Adipose tissue (tissue), 3 donors: Measurements from ENCODE around the gene RUSC2. TPM values are rescaled to one million over a fixed set of nuclear protein-coding genes. Genes with fewer than 3 reads are reported as not detected.
A peak's percentile ranks its signal among the peaks of the same experiment; 100 is the strongest.
"Not testable (repeated sequence)": the region's sequence is repeated elsewhere in the genome, so short reads cannot be mapped to it uniquely, and the experiment has no call there.

Experiments used
- H3K27ac ChIP-seq: one replicate; pipeline ENCODE4 v1.5.1; 2013; ENCODE audit warnings: low read depth, low read length
- WGBS, 3 donors: extraction: QIAGEN DNeasy Blood & Tissue Kit; methylation state at CpG; one replicate each; pipeline ENCODE4 v1.1.7; 2013; 5-methylcytosine and 5-hydroxymethylcytosine counted together
- polyA plus RNA-seq, 3 donors: library from polyadenylated mRNA; stranded (reverse); fragments of 200-250 nt; gene quantifications; one replicate each; pipeline ENCODE4 v1.2.3, GENCODE V29; 2013
- donor health status: healthy with polysubstance abuse.
- donor health status: Bipolar disorder and iron deficiency.
- donor health status: healthy.

RUSC2 gene, protein sequence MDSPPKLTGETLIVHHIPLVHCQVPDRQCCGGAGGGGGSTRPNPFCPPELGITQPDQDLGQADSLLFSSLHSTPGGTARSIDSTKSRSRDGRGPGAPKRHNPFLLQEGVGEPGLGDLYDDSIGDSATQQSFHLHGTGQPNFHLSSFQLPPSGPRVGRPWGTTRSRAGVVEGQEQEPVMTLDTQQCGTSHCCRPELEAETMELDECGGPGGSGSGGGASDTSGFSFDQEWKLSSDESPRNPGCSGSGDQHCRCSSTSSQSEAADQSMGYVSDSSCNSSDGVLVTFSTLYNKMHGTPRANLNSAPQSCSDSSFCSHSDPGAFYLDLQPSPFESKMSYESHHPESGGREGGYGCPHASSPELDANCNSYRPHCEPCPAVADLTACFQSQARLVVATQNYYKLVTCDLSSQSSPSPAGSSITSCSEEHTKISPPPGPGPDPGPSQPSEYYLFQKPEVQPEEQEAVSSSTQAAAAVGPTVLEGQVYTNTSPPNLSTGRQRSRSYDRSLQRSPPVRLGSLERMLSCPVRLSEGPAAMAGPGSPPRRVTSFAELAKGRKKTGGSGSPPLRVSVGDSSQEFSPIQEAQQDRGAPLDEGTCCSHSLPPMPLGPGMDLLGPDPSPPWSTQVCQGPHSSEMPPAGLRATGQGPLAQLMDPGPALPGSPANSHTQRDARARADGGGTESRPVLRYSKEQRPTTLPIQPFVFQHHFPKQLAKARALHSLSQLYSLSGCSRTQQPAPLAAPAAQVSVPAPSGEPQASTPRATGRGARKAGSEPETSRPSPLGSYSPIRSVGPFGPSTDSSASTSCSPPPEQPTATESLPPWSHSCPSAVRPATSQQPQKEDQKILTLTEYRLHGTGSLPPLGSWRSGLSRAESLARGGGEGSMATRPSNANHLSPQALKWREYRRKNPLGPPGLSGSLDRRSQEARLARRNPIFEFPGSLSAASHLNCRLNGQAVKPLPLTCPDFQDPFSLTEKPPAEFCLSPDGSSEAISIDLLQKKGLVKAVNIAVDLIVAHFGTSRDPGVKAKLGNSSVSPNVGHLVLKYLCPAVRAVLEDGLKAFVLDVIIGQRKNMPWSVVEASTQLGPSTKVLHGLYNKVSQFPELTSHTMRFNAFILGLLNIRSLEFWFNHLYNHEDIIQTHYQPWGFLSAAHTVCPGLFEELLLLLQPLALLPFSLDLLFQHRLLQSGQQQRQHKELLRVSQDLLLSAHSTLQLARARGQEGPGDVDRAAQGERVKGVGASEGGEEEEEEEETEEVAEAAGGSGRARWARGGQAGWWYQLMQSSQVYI (N-terminal part only)
- polyA plus RNA-seq = 10 to 100 TPM in 2 of 3 donors, 1 to 10 TPM in 1; 5.8 to 18.3 (median 17.1) TPM

DNA sequence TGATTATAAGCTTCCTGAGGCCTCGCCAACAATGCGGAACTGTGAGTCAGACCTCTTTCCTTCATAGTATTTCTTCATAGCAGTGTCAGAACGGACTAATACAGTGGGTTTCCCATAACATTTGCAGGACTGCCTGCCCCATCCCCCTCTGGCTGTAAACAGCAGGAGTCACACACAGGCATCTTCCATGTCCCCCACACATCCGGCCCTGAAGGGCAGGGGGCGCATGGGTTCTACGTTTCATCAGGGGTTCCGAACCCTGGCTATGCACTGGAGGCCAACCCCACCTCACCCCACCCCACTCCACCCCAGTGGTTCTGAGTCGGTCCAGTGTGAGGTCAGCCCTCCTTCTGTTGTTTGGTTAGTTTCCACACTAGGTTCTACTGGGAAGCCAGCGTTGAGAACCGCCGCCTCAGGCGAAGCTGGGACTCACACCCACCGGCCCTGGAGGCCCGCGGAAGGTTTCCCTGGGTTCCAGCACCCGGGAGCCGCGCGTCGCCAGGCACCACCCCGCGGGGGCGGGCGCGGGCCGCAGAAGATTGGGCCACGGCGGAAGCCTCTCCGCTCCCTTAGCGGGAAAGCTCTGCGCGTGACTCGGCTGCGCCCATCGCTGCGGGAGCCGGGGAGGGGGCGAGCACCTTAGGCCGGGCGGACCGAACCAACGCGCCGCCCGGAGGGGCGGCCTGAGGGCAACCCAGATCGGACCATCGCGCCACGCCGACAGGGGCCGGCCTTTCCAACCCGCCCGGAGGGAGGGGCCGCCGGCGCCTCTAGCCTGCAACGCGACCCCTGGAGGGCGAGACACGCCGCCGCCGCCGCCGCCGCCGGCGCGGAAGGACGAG lies at the start of gene RUSC2:
RUSC2 (plus strand) TSS at position 799 of the 842 bp plus-strand sequence. CDS start 56,411 bp downstream, outside the sequence.
- peak within 1 kb of the TSS; percentile 80 for H3K27ac ChIP-seq
- 1% methylated on average over 53 to 71 of the region's 71 CpGs for WGBS, 3 donors

DNA sequence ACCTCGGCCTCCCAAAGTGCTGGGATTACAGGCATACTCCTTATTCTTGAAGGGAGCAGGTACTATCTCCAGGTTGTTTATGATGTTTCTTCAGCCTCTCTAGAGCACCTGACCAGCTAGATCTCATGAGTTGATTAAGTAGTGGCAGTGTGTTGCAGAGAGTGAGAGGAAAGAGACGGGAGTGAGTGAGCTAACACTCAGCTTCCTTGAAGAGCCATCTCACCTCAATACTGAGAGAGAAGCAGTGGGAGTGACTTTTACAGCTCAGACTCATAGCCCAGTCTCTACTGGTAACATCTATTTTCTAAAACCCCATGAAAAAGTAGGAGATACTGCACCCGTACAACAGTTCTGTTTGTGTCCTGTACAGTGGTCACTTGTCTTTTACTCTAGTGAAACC lies 43.9 kb upstream of the RUSC2 start:
- H3K27ac ChIP-seq = no peak overlapping the region
- 93 to 95% (median 93%) methylated on average over 3 of the region's 3 CpGs for WGBS, 3 donors

DNA sequence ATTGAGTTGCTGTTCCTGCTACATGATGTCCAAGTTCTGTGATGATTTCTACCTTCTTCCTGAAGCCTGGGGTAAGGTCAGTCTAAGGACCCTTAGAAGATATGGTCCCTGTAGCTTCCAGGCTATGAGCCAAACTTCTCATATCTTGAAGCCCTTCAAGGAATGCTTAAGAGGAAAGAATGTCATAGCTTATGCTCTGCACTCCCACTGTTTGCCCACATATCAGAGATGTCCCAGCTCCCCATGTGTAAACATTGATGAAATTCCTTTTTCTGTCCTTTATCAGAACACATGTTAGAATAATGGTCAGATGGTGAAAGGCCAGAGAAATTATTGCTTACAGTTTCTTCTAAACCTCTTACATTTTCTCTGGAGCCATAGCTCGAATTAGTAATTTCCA lies 41.4 kb upstream of the RUSC2 start:
- 69 to 81% (median 73%) methylated on average over 1 of the region's 1 CpG for WGBS, 3 donors
- H3K27ac ChIP-seq = no peak overlapping the region

DNA sequence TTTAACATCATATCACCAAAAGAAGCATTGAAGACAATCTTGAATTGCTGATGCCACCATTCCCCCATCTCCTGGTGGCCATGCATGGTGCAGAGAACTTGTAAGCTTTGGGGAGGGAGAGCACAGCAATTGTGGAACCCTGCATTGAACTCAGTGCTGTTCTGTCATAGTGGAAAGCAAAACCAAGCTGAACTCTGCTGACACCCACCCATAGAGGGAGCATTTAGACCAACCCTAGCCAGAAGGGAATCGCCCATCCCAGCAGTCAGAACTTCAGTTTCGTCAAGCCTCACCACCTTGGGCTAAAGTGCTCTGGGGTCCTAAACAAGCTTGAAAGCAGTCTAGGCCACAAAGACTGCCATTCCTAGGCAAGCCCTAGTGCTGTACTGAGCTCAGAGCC lies 37.4 kb upstream of the RUSC2 start:
- WGBS, 3 donors = 91 to 97% (median 93%) methylated on average over 2 of the region's 2 CpGs
- no peak overlapping the region for H3K27ac ChIP-seq

DNA sequence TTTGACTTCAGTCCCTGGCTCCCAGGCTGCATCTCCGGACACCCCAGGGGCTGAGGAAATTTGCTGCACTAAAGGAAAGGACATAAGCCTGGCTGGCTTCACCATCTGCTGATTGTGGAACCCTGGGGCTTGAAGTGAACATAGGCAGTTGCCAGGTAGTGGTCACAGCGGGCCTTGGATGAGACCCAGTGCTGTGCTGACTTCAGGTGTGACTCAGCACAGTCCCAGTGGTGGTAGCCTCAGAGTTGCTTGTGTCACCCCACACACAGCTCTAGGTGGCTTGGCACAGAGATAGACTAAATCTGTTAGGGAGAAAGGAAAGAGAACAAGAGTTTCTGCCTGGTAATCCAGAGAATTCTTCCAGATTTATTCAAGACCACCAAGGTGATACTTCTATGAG lies 36.1 kb upstream of the RUSC2 start:
- 82 to 87% (median 85%) methylated on average over 2 of the region's 2 CpGs for WGBS, 3 donors
- no peak overlapping the region for H3K27ac ChIP-seq

DNA sequence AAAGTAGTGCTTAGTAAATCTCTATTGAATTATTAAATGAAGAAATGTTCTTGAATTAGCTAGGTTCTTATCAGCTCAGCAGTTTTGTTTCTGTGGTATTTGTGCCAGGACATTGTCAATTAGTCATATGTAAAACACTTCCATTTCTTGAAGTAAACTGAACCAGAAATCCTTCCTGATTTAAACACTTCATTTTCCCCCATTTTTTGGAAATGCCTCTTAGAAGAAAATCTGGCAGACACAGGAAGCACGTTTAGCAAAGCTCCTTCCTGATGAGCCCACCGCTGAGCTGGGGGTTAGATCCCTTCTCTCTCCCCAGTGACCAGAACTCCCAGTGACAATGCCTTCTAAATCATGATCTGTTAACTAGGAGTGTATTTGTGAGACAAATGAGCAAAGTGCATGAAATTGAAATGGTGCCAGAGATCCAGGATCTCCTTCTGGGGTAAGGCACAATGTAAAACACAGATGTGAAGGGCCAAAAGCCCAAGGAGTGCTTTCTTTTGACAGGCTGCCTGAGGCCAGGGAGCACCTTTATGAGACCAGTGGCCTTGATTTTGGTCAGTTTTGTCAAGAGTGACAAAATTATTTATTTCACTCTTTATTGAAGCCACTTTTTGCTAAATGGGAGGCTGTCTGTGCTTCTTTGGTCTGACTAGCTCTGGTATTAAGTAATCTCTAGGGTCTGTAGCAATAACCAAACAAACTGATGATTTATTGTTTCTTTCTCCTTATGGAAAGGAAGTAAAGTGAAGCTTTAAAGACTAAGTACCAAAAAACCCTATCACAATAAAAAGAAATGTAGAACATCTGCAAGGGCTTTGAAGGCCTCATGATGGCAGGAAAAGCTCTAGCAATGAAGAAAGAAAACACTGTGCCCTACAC lies 25.5 kb upstream of the RUSC2 start:
- 11 to 58% (median 11%) methylated on average over 2 of the region's 2 CpGs for WGBS, 3 donors
- H3K27ac ChIP-seq = no peak overlapping the region

DNA sequence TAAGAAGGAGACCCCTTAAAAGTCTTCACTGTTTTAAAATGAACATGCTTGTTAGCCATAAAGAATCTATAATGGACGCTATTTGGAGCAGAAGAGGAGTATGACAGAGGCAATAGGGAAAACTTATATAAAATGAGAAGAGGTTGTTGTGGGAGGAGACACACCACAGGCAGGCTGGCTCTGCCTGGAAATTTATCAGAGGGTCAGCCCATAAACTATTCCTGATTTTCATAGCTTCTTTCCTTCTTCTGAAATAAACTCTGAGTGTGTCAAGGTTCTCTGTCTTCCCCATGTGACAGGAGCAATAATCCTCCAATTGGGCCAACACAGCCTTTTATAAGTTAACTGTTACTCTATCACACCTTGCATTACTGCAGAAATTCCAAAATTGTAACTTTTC lies 19.6 kb upstream of the RUSC2 start:
- H3K27ac ChIP-seq = no peak overlapping the region
- WGBS, 3 donors = 69 to 91% (median 77%) methylated on average over 1 of the region's 1 CpG

DNA sequence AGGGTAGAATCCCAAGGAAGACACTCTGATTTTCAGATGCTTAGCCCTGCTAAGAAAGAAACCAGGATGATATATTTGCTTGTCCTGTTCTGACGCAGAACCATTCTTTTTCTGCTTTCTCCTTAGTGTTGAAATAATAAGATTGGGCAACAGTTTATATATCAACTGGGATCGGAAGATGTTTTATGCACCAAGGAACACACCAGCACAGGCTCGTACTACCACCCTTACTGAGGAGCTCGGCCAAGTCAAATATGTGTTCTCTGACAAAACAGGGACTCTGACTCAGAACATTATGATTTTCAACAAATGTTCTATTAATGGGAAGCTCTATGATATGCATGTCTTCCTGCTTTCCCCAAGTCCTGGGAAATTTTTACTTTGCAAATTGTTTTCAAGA lies 19.0 kb upstream of the RUSC2 start:
- 71 to 74% (median 71%) methylated on average over 4 of the region's 4 CpGs for WGBS, 3 donors
- H3K27ac ChIP-seq = no peak overlapping the region

DNA sequence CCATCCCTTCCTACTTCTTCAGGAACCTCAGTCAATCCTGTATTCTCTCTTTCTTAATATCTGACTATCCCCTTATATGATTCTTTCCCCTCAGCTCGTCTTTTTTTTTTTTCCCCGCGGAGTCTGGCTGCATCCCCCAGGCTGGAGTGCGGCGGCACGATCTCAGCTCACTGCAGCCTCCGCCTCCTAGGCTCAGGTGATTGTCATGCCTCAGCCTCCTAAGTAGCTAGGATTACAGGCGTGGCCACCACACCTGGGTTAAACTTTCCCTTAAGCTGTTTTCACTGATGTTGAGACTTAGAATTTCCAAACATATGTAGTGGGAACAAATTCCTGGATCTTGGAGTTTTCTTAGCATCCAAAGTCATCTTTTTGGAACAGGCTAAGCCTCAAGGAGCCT lies 13.3 kb upstream of the RUSC2 start:
- WGBS, 3 donors = 84 to 87% (median 86%) methylated on average over 8 of the region's 8 CpGs
- H3K27ac ChIP-seq = no peak overlapping the region

DNA sequence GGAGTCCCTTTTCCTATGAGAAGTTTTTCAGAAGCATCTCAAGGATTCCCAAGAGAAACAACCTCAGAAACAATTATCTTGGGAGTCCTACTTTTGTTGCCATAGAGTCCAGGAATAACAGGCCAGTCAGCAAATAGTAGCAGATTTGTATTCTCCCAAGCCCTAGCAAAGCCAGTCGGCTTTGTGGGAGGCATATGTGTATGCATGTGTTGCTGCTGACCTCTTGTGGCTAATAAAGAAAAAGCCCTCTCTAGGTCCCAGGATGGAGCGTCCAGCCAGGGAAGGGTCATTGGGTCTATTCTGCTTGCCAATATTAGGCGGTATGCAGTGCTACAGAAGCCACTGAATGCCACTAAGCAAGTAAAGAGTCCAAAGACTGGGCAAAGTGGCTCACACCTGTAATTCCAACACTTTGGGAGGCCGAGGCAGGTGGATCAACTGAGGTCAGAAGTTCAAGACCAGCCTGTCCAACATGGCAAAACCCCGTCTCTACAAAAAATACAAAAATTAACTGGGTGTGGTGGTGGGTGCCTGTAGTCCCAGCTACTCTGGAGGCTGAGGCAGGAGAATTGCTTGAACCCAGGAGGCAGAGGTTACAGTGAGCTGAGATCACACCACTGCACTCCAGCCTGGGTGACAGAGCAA lies 12.6 kb upstream of the RUSC2 start:
- WGBS, 3 donors = 20 to 29% (median 27%) methylated on average over 5 of the region's 5 CpGs
- not testable (repeated sequence) for H3K27ac ChIP-seq

DNA sequence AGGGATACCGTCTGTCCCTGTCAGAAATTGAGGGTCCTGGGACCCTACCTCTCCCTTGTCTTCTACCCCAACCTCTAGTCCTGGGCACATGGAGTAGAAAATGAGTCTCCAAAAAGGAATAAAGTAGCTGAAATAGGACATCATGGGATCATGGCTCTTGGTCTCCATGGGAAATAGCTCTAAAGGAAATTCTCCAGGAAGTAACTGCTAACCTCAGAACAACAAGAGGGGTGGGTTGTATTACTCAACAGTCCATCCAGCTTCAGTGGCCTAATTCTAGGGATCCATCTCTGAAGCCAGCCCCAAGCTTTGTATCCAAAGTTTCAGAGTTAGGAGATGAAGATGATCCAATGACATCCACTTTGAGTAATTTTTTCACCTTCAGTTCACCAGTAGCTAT lies 11.0 kb upstream of the RUSC2 start:
- WGBS, 3 donors = 67 to 90% (median 71%) methylated on average over 1 of the region's 1 CpG

DNA sequence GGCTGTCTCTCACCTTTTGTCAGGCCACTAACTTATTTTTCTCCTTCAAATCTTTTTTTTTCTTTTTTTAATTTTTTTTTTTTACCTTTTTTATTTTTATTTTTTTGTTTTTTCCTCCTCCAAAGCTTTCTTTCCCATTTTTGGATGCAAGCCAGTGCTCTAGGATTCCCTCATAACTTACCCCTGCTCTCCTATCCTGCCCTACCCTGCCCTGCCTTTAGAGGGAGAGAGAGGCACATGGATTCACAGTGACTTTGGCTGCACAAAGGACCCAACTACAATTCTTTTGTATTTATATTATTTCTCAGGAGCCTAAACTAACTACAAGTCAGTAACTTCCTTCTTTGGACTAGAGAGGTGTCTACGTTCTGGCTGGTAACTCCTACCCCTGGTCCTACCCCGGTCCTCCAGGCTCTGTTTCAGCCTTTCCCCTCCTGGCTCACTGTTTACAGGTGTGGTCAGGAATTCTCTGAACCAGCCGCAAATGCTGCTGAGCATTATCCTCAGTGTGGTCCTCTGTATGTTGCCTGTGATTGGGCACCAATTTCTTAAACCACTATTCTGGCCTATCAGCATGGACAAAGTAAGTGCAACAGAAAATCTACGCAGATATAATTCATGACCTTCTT lies 8.4 kb upstream of the RUSC2 start:
- H3K27ac ChIP-seq = no peak overlapping the region
- 76 to 84% (median 81%) methylated on average over 4 of the region's 4 CpGs for WGBS, 3 donors

More for the DNA sequence above, 11.0 kb upstream of the RUSC2 start:
- H3K27ac ChIP-seq = no peak overlapping the region

DNA sequence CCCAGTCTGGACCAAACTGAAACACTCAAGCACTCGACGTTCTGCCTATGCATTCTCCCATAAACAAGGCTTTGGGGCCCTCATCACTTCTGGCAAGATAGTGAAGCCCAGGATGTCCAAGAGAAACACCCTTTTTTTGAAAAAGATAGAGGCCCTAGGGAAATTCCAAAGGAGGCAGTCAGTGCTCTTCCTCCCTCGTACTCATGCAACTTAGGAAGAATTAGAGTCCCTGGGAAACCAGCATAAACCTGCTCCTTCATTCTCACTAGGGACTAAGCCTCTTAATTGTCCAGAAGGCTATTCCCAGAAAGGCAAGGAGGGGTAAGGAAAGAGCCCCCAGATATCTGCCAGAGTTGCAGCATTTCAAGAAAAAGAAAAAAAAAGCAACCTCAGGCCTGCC lies 7.8 kb upstream of the RUSC2 start:
- no peak overlapping the region for H3K27ac ChIP-seq
- WGBS, 3 donors = 61 to 87% (median 72%) methylated on average over 3 of the region's 3 CpGs

DNA sequence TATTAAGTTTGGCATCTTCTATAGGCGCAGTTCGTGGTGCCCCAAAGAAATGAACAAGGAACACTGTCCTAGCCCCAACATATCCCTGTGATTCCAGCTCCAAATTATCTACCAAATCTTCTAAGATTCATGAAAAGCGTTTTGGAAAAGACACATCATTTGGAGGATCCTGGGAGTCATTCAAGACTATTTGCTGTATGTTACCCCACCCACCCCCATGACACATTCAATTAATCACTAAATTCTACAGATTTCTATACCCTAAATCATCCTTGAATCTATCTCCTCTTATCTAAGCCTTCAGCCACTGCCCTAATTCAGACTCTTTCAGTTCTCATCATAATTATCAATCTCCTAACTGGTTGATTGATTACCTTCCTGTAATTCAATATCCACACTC lies 5.5 kb upstream of the RUSC2 start:
- no peak overlapping the region for H3K27ac ChIP-seq
- 84 to 91% (median 89%) methylated on average over 3 of the region's 3 CpGs for WGBS, 3 donors

DNA sequence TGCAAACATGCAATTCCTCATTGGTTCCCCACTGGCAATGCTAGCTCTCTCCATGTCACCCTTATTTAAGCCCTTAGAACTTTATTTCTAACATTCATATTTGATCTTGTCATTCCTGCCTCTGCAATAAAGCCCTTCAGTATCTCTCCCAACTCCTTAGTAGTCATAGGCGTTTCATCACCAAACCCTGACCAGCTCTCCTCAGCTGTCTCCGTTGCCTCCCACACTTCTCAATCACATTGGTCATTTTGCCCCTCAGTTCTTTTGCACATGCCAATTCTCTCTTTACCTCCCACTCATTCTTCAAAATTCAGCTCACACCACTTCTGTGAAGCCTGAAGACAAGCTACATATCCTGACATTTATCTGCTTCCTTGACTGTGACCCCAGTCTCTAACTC lies 2.8 kb upstream of the RUSC2 start:
- H3K27ac ChIP-seq = no peak overlapping the region
- 92 to 97% (median 94%) methylated on average over 2 of the region's 2 CpGs for WGBS, 3 donors

DNA sequence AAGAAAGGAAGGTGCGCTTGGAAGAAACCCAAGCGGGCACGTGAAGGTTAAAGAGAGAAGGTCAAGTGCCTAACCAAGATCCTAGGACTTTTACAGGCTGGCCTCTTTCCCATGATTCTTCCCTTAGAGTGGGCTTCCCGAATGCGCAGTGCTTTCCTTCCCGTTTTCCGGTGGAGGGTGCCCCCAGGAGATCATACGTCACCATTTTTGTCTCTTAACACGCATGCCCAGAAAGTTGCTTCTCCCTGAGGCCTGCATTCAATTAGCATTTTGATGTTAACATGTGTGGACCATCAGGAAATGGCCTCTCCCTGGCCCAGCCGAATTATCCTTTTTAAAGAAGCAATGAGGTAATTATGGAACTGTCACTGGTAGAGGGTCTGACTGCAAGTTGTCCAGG lies 1.9 kb upstream of the RUSC2 start:
- 58 to 87% (median 63%) methylated on average over 10 of the region's 10 CpGs for WGBS, 3 donors
- no peak overlapping the region for H3K27ac ChIP-seq
